HL-60/S4 treated with phorbol 12-myristate 13-acetate at 8.2 ng/mL for 4 days and 3 days (cell line): ENCODE measurements around the gene HDDC3.

Experiments used
- in situ Hi-C: fragments of 300-500 bp; cut with MboI; formaldehyde crosslinking; loops from 2 replicates; pipeline ENCODE4 v1.15.0; 2022; ENCODE audit warnings: low sequenced_read_pairs

HDDC3 gene

DNA sequence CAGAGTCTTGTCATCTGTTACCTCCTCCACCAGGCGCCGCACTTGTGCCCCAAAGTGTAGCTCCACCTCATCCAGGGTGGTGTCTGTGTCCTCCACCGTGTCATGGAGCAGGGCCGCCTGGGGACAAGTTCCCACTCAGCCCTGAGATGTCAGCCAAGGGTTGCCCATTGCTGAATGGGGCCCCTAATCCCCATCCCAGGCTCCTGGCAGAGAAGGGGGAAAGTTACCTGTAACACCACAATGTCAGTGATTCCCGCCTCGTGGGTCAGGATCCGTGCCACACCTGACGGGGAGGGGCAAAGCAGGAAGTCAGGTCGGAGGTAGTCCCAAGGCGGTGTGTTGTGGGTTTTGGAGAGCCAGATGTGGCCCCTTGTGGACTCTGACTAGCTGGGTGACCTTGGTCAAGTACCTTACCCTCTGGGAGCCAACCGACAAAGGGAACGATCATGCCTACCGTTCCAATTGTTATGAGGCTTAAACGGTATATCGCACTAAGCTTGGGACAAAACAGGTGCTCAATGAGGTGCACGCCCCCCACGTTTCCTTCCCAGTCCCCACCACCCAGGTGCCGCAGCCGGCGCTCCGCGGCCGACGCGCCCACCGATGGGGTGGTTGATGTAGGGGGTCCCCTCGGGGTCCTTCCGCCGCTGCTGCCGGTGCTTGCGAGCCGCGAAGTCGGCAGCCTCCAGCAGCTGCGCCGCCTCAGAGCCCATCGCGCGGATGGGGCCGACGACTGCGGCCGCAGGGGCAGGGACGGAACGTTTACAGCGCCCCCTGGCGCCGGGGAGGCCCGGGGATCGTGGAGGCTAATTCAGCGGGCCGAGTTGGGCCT is at the start of gene HDDC3:
HDDC3 (minus strand) TSS at position 722 of the 832 bp plus-strand sequence; CDS start at position 713, 9 bp downstream.
- in situ Hi-C loops: no loop called here

DNA sequence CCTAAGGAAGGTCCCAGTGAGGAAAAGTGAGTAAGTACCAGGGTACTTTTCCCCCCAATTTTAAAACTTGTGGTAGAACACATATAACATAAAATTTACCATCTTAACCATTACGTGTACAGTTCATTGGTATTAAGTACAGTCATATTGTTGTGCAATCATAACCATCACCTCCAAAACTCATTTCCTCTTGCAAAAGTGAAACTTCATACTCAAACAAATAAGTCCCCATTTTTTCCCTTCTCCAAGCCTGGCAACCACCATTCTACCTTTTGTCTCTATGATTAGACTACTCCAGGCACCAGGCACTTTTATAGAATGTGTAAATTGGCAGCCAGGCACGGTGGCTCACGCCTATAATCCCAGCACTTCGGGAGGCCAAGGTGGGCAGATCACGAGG is 49.8 kb upstream of the HDDC3 start:
- in situ Hi-C loops: no loop called here

DNA sequence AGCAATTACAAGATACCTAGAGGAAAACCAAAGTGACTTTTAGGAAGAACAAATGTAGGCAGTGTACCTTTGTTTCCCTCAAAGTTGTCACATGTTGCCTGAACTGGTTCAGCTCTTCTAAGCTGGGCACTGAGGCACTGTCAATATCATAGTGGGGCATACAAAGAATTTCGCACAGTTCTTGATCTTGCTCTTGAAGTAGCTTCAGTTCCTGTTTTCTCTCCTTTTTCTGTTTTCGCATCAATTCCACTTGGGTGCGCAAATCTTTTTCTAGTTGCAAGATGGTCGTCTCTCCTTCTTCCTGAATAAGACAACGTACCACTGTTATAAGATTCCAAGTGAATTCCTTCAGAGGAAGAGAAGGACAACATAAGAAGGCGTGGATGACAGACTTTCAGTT is 49.3 kb upstream of the HDDC3 start:
- in situ Hi-C loops: no loop called here

GRCh38 chr15:90979582-90979981 is 47.2 kb upstream of the HDDC3 start:
- in situ Hi-C loops: no loop called here

DNA sequence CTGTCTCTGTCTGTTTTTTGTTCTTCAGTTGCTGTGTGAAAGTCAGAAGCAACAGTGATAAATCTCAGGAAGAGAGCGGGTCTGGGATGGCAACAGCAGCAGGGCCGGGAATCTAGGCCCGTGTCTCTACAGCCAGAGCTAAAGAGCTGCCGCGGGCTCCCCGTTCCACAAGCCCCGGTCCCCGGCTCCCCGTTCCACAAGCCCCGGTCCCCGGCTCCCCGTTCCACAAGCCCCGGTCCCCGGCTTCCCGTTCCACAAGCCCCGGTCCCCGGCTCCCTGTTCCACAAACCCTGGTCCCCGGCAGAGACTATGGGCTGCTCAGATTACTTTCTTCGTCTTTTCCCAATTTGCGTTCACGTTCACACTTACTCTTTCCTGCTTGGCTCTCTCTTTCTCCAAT is 41.9 kb upstream of the HDDC3 start:
- in situ Hi-C loops: no loop called here

- in situ Hi-C loops: no loop called here
Observed at GRCh38 chr15:90972133-90972532, 39.8 kb upstream of the HDDC3 start.

GRCh38 chr15:90970274-90970673 is 37.9 kb upstream of the HDDC3 start:
- in situ Hi-C loops: no loop called here

GRCh38 chr15:90968434-90968833 is 36.1 kb upstream of the HDDC3 start:
- in situ Hi-C loops: no loop called here

- in situ Hi-C loops: no loop called here
Observed at GRCh38 chr15:90967206-90967605, 34.9 kb upstream of the HDDC3 start.

DNA sequence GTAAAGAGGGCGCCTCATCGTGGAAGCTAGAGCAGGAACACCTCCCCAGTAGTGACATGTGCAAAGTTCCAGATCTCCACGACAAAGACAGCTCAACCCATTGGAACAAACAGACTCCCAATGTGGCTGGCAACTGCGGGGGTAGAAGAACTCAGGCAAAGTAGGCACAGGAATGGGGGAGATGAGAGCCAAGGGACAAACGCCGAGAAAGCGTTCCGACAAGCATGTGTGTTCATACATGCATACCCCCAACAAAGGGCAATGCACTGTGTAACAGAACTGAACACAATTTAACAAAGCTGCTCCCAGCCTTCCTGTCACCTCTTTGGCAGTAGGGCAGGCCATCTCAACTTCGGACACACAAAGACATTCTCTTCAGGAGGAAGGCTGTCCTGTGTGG is 33.9 kb upstream of the HDDC3 start:
- in situ Hi-C loops: no loop called here

DNA sequence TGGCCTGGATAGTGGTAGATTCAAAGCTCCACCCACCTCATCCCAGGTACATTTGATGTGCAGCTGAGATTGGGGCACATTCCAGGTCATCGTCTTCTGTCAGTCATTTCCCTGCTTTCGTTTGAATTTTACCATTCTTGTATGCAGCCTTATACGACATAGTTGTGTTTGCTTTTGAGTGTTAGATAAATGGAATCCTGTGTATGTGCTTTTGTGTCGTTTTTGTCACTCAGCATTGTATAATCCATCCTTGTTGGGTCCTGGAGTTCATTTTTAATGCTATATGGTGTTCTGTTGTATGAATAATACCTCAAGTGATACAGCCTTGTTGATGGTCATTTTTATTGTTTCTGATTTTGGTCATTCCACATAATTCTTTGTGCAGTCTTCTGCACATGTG is 29.7 kb upstream of the HDDC3 start:
- in situ Hi-C loops: no loop called here

DNA sequence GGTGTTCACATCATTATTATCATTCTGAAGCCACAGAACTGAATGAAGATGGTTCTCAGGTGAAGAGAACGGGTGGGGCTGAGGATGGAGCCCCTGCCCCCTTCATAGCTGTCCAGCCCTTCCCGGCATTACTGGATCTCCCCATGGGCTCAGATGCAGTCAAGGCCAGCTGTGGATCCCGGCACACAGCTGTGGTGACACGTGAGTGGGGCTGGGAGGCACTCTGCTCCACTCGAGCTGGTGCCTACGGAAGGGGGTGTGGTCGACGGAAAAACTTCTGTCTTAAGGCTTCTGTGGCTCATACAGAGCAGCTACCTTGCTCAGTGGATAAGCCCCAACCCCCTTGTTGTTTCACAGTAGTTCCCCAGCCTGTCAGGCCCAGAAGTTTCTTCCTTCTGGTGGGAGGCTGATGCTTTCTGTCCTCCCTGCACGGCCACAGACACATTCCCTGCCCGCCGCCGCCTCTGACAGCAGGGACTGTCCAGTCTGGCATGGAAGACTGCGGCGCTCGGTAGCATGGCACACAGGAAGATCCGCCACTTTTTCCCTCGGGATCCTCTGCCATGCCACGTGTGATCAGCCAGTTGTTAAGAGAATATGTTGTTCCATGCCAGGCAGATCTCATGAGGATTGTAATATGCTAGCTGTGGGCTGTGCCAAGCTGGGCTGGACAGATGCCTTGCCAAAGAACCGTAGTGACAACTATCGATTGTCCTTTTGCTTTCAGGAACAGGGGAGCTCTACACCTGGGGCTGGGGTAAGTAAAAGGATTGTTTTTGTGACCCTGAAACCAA is 28.1 kb upstream of the HDDC3 start:
- in situ Hi-C loops: no loop called here

DNA sequence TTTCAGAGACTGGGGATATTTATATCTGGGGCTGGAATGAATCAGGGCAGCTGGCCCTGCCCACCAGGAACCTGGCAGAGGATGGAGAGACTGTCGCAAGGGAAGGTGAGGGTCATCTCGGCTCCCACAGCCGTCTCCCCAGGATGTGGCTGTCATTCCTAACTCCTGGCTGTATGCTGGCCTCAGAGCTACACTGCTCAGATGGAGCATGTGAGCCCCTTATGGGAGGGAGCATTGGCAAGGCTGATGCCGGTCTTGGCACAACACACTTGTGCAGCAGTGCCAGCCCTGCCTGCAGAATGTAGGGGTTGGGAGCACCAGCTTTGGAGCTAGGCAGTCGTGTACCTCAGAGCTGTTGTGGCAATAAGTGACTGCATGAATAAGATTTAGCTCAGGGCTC is 27.5 kb upstream of the HDDC3 start:
- in situ Hi-C loops: no loop called here

DNA sequence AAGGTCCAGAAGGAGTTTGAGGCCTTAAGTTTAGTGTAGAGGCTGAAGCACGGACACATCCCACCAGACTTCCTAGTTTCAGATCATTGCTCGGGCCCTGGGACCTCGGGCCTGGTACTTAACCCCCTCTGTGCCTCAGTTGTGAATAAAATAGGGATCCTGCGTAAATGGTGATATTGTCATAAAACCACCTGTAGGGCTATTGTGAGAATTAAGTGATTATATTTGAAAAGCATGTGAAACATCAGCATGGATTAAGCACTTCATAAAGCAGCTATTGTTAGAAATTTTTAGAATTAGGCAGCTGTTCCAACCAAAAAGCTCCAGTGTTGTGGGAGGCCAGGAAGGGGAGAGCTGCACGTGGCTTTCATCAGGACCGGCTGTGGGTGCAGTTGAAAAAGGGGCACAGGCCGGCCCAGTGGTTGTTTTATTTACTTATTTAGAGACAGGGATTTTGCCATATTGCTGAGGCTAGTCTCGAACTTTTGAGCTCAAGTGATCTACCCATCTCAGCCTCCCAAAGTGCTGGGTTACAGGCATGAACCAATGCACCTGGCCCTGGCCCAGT is 26.8 kb upstream of the HDDC3 start:
- in situ Hi-C loops: no loop called here

- in situ Hi-C loops: no loop called here
Observed at GRCh38 chr15:90957791-90958190, 25.4 kb upstream of the HDDC3 start.

DNA sequence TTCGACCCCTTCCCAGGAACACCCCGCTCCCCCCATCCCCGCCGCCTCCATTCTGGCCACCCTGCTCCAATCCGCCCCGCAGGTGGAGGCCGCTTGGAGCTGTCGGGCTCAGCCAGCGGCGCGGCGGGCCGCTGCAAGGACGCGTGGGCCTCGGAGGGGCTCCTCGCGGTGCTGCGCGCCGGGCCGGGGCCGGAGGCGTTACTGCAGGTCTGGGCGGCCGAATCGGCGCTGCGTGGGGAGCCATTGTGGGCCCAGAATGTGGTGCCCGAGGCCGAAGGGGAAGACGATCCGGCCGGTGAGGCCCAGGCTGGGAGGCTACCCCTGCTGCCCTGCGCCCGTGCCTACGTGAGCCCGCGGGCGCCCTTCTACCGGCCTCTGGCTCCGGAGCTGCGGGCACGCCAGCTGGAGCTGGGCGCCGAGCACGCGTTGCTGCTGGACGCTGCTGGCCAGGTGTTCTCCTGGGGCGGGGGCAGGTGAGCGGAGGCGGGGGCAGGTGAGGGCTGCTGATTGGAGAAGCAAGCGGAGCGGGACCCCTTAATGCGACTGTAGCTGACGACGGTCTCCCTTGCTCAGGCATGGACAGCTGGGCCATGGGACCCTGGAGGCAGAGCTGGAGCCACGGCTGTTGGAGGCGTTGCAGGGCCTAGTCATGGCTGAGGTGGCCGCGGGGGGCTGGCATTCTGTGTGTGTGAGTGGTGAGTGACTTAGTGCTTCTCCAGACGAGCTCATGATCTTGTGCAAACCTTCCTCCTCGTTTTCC is 24.9 kb upstream of the HDDC3 start:
- in situ Hi-C loops: no loop called here

DNA sequence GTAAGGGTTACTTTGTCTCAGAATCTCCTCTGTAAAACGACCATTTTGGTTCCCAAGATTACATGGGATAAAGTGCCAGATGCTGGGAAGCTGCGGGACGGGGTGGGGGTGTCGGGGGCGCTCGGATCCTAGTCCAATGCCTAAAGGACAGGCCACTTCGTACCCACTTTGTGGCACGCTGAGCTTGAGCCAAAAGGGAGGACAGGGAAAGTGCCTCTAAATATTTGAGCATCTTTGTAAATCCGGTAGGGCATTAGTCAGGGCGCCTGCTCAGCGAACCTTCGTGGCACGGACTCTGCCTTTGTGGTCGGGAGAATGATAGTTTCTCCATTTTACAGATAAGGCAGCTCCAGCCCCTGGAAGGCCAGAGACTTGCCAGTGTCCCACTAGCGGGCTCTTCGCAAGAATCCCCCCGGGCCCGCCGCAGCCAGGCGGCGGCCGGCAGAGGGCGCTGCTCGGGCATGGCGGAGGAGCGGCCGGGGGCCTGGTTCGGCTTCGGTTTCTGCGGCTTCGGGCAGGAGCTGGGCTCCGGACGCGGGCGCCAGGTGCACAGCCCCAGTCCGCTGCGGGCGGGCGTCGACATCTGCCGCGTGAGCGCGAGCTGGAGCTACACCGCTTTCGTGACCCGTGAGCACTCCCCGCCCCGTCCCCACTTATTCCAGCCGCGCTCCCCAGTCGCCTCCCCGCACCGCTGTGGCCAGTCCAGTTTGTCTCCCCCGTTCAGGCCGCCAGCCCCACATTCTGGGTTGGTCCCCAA is 24.1 kb upstream of the HDDC3 start:
- in situ Hi-C loops: no loop called here

DNA sequence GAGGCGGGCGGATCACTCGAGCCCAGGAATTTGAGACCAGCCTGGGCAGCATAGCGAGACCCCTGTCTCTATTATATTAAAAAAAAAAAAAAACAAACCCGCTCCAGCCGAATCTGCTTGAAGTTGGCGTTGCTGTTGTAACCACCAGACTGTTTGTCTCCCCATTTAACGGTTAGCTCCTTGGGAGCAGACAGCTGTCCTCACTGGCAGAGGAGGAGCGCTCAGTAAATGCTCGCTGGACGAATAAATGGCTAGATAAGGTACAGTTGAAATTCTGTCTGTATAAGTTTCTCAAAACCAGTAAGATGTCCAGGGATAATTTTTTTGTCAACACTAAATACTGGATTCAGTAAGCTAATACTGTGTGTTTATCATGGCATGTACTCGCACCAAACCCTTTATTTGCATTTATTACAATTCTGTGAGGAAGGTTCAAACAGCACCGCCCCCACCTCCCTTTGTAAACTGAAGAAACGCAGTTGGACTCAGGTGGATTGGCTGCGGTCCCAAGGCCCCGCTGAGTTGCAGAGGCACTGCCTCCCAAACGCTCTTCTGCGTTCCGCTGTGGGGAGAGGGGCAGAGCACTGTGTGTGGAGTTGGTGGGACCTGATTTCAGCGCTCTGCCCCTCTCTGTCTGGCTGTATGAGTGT is 23.4 kb upstream of the HDDC3 start:
- in situ Hi-C loops: no loop called here

- in situ Hi-C loops: no loop called here
Observed at GRCh38 chr15:90954712-90955623, 22.6 kb upstream of the HDDC3 start, which contains the start of gene RCCD1. Gene RCCD1, plus strand, starts transcription at chr15:90954884. Its CDS starts 1,851 bp downstream, at chr15:90956735.
